ENCODE results near the gene CCDC71L. TPM values are rescaled to one million over a fixed set of nuclear protein-coding genes. Genes with fewer than 3 reads are reported as not detected.

Gene CCDC71L
- polyA plus RNA-seq, 3 donors: 2.9 to 5.1 (median 3.5) TPM

GRCh38 chr7:106657085-106657991 is 3.6 kb downstream of the CCDC71L start:
- no peak for TF ChIP-seq CTCF (IDR thresholded peaks at IDR 0.05)
- Histone ChIP-seq H3K27me3 (ENCODE audit: control insufficient read depth in 2 of 2, insufficient read depth in 2 of 2, low read length in 2 of 2) (no peaks in the 10 kb centered on the region), H4K20me1 (ENCODE audit: insufficient read depth, low read length) (no peaks in the 10 kb centered on the region), H3K79me2 (ENCODE audit: insufficient read depth, low read length) (no peaks in the 10 kb centered on the region), H3K4me3 (replicated peaks in 1 of 3; ENCODE audit: low read depth in 2 of 3, low read length in 3 of 3) (no peak overlapping the region), H3K4me1 (ENCODE audit: control insufficient read depth in 1 of 2, insufficient read depth in 2 of 2, low read length in 2 of 2) (peaks cover 11 to 23% of the 10 kb centered on the region in 2 donors), H2AFZ (ENCODE audit: insufficient read depth, low read depth, low read length, poor library complexity, severe bottlenecking) (no peak overlapping the region), H3K9me3 (replicated peaks in 1 of 2; ENCODE audit: control insufficient read depth in 1 of 2, insufficient read depth in 1 of 2, low read length in 2 of 2) (no peaks in the 10 kb centered on the region), H3K36me3 (replicated peaks in 1 of 2; ENCODE audit: control insufficient read depth in 1 of 2, insufficient read depth in 2 of 2, low read length in 2 of 2) (no peaks in the 10 kb centered on the region), H3K27ac (ENCODE audit: low read depth in 1 of 2, low read length in 2 of 2) (peak overlapping the region in 1 of 2 donors; percentile 3), H3K9ac (ENCODE audit: insufficient read depth, low read length, poor library complexity, severe bottlenecking) (no peak overlapping the region), H3K4me2 (replicated peaks; ENCODE audit: extremely low read depth, low read length, poor library complexity, severe bottlenecking) (peak overlapping the region; percentile 9)
- intact Hi-C loops (cut with micrococcal nuclease): loop anchor here (5.0 to 10.0 kb wide), 3 partner anchors 113 to 480 kb away; partner anchors contain the start of gene PIK3CG (in 1 of the 2)
- 80% methylated on average over 1 of the region's 5 CpGs for WGBS (ENCODE audit: insufficient coverage)
- peaks cover 0 to 2% (median 0%) of the 10 kb centered on the region in 3 donors for H3K27me3 Mint-ChIP-seq (ENCODE audit: low read depth in 3 of 3)
- H3K4me3 Mint-ChIP-seq: peak overlapping the region; percentile 3 to 39
- DNase-seq: peak in 1 of 3 donors; percentile 12
- H3K9me3 Mint-ChIP-seq: peaks cover 0 to 2% (median 0%) of the 10 kb centered on the region in 7 donors
- H3K4me1 Mint-ChIP-seq: peaks cover 23% of the 10 kb centered on the region
- H3K27ac Mint-ChIP-seq: peak overlapping the region in 4 of 7 donors; percentile 6 to 67 (median 44)
- no peaks in the 10 kb centered on the region for H3K36me3 Mint-ChIP-seq

DNA sequence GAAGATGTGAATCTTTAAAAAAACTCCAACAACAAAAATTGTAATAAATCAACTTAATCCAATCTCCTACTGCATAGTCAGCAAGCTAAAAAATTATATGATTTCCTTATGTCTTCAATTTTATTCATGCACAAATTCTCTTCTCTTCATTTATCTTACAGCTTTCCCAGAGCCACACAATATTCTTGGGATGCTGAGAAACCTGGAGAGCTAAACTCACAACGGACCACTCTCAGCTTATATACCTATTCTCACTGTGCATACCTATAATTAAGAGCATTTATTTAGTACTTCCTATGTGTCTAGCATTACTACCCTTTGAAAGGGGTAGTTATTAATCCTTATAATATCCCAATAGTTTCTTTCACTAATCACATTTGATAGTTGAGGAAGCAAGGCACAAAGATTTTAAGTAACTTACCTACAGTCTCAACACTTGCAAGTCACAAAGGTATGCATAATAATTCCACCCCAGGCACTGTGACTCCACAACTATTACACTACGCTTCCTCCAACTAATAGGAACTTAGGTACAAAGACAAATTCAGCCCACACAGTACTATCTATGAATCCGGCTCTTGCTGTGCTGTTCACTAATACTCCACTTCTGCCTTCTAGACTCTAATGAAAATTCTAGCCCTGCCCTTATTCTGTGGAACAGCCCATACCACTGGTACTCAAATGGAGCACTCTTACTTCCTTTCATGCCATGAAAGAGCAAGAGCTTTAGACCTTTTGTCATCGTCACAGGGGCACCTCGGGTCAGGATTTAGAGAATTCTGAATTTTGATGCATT is 5.1 kb downstream of the CCDC71L start:
- Mint-ChIP-seq H3K27me3 (ENCODE audit: low read depth in 3 of 3) (peaks cover 0 to 2% (median 0%) of the 10 kb centered on the region in 3 donors), H3K4me3 (no peak overlapping the region), H3K27ac (no peak overlapping the region), H3K4me1 (peaks cover 20% of the 10 kb centered on the region), H3K36me3 (no peaks in the 10 kb centered on the region), H3K9me3 (peaks cover 0 to under 1% (median 0%) of the 10 kb centered on the region in 7 donors)
- Histone ChIP-seq H3K4me1 (ENCODE audit: control insufficient read depth in 1 of 2, insufficient read depth in 2 of 2, low read length in 2 of 2) (peaks cover 11 to 23% of the 10 kb centered on the region in 2 donors), H3K79me2 (ENCODE audit: insufficient read depth, low read length) (no peaks in the 10 kb centered on the region), H2AFZ (ENCODE audit: insufficient read depth, low read depth, low read length, poor library complexity, severe bottlenecking) (no peak overlapping the region), H4K20me1 (ENCODE audit: insufficient read depth, low read length) (no peaks in the 10 kb centered on the region), H3K36me3 (replicated peaks in 1 of 2; ENCODE audit: control insufficient read depth in 1 of 2, insufficient read depth in 2 of 2, low read length in 2 of 2) (no peaks in the 10 kb centered on the region), H3K9ac (ENCODE audit: insufficient read depth, low read length, poor library complexity, severe bottlenecking) (no peak overlapping the region), H3K27me3 (ENCODE audit: control insufficient read depth in 2 of 2, insufficient read depth in 2 of 2, low read length in 2 of 2) (no peaks in the 10 kb centered on the region), H3K4me3 (replicated peaks in 1 of 3; ENCODE audit: low read depth in 2 of 3, low read length in 3 of 3) (no peak overlapping the region), H3K4me2 (replicated peaks; ENCODE audit: extremely low read depth, low read length, poor library complexity, severe bottlenecking) (no peak overlapping the region), H3K9me3 (replicated peaks in 1 of 2; ENCODE audit: control insufficient read depth in 1 of 2, insufficient read depth in 1 of 2, low read length in 2 of 2) (no peaks in the 10 kb centered on the region), H3K27ac (ENCODE audit: low read depth in 1 of 2, low read length in 2 of 2) (no peak overlapping the region)
- intact Hi-C loops (cut with micrococcal nuclease): loop anchor here (5.0 to 10.0 kb wide), 3 partner anchors 111 to 479 kb away; partner anchors contain the start of gene PIK3CG (in 1 of the 2)
- DNase-seq: no peak
- WGBS (ENCODE audit: insufficient coverage): 100% methylated on average over 1 of the region's 5 CpGs
- no peak for TF ChIP-seq CTCF (IDR thresholded peaks at IDR 0.05)
